Measurements from ENCODE around the gene PNKD.
A peak's percentile ranks its signal among the peaks of the same experiment; 100 is the strongest.

PNKD gene

DNA sequence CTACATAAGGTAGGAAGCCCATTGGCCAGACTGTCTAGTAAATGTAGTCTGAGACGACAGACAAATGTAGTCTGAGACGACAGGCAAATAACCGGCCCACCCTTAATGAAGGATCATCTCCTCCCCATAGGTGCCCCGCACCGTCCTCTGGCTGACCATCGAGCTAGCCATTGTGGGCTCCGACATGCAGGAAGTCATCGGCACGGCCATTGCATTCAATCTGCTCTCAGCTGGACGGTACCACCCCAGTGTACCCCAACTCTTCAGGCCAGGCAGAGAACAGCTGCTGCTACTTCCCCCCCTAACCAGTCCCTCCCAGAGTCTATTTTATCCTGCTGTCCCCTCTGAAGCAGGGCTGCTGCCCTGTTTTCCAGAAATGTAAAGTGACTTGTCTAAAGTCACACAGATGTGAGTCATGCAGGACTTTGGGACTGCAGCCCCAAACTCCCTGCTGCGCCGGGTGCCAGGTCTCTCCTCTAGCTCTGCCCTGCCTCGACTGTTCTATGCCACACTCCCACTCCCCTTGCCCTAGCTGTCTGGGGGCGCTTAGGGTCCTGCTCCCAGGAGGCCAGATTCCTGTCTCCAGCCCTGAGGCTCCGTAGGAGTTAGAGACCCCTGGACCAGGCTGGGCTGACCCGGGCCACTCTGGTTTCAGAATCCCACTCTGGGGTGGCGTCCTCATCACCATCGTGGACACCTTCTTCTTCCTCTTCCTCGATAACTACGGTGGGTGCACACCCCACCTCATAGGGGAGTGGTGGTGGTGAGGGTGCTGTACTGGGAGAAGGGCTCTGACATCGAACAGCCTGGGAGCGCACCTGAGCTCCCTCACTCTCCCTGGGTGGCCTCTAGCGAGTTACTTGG, 116.4 kb downstream of the PNKD start:
- Histone ChIP-seq H3K27me3 (ENCODE audit: control insufficient read depth in 2 of 2, insufficient read depth in 2 of 2, low read length in 2 of 2) (peaks cover 0 to 2% of the 10 kb centered on the region in 2 donors), H3K27ac (ENCODE audit: low read depth in 2 of 2, low read length in 2 of 2) (peak overlapping the region; percentile 78 to 84), H3K9ac (ENCODE audit: low read depth in 1 of 2, low read length in 2 of 2) (peak overlapping the region in 1 of 2 donors; percentile 71), H3K4me3 (ENCODE audit: low read length in 2 of 2) (peak overlapping the region; percentile 74 to 80), H3K36me3 (ENCODE audit: control insufficient read depth in 2 of 2, insufficient read depth in 2 of 2, low read length in 2 of 2) (no peaks in the 10 kb centered on the region), H3K4me1 (ENCODE audit: control insufficient read depth in 2 of 2, insufficient read depth in 2 of 2, low read length in 2 of 2) (peaks cover 4 to 7% of the 10 kb centered on the region in 2 donors), H3K9me3 (ENCODE audit: control insufficient read depth in 2 of 2, low read length in 2 of 2) (no peaks in the 10 kb centered on the region)

DNA sequence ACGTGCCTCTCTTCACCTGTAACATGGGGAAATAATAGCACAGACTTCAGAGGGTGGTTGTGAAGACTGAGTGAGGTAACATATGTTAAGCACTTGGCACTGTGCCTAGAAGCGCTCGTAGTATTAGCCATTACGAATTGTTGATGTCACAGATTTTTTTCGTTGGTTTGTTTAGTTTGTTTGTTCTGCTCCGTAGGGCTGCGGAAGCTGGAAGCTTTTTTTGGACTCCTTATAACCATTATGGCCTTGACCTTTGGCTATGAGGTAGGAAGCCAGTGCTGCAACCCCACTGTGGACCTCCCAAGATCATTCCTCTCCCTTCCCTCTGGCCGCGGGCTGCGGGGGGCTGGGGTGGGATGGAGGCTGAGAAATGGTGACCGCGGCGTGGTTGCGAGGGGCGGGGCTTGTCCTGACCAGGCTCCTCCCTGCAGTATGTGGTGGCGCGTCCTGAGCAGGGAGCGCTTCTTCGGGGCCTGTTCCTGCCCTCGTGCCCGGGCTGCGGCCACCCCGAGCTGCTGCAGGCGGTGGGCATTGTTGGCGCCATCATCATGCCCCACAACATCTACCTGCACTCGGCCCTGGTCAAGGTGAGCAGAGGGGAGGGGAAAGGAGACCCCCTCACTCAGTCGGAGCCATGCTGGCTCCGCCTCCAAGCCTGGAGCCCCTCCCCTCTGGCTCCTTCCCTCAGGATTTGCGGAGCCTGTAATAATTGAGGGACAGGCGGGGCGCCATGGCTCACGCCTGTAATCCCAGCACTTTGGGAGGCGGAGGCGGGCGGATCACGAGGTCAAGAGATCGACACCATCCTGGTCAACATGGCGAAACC, 117.3 kb downstream of the PNKD start:
- Histone ChIP-seq H3K4me1 (ENCODE audit: control insufficient read depth in 2 of 2, insufficient read depth in 2 of 2, low read length in 2 of 2) (peaks cover 4 to 7% of the 10 kb centered on the region in 2 donors), H3K27me3 (ENCODE audit: control insufficient read depth in 2 of 2, insufficient read depth in 2 of 2, low read length in 2 of 2) (no peaks in the 10 kb centered on the region), H3K9ac (ENCODE audit: low read depth in 1 of 2, low read length in 2 of 2) (peak overlapping the region; percentile 60 to 71), H3K4me3 (ENCODE audit: low read length in 2 of 2) (peak overlapping the region; percentile 74 to 80), H3K36me3 (ENCODE audit: control insufficient read depth in 2 of 2, insufficient read depth in 2 of 2, low read length in 2 of 2) (no peaks in the 10 kb centered on the region), H3K27ac (ENCODE audit: low read depth in 2 of 2, low read length in 2 of 2) (peak overlapping the region; percentile 78 to 84), H3K9me3 (ENCODE audit: control insufficient read depth in 2 of 2, low read length in 2 of 2) (no peaks in the 10 kb centered on the region)

- H3K9me3 ChIP-seq (ENCODE audit: control insufficient read depth in 2 of 2, low read length in 2 of 2): no peaks in the 10 kb centered on the region
- H3K36me3 ChIP-seq (ENCODE audit: control insufficient read depth in 2 of 2, insufficient read depth in 2 of 2, low read length in 2 of 2): no peaks in the 10 kb centered on the region
- H3K4me3 ChIP-seq (ENCODE audit: low read length in 2 of 2): no peak overlapping the region
- no peaks in the 10 kb centered on the region for H3K27me3 ChIP-seq (ENCODE audit: control insufficient read depth in 2 of 2, insufficient read depth in 2 of 2, low read length in 2 of 2)
- H3K27ac ChIP-seq (ENCODE audit: low read depth in 2 of 2, low read length in 2 of 2): no peak overlapping the region
- H3K4me1 ChIP-seq (ENCODE audit: control insufficient read depth in 2 of 2, insufficient read depth in 2 of 2, low read length in 2 of 2): peaks cover 10 to 14% of the 10 kb centered on the region in 2 donors
- no peak overlapping the region for H3K9ac ChIP-seq (ENCODE audit: low read depth in 1 of 2, low read length in 2 of 2)
Measured at GRCh38 chr2:218389333-218390150, 119.2 kb downstream of the PNKD start.

DNA sequence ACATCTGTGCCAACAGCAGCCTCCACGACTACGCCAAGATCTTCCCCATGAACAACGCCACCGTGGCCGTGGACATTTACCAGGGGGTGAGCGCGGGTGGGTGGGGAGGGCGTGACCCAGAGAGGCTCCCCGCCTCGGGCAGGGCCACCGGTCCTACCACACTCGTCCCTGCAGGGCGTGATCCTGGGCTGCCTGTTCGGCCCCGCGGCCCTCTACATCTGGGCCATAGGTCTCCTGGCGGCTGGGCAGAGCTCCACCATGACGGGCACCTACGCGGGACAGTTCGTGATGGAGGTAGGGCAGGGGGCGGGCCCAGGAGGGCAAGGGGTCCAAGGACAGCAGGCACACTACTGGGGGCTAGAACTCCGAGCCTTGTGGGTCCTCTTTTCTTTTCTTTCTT, 120.9 kb downstream of the PNKD start:
- no peaks in the 10 kb centered on the region for H3K9me3 ChIP-seq (ENCODE audit: control insufficient read depth in 2 of 2, low read length in 2 of 2)
- no peak overlapping the region for H3K27ac ChIP-seq (ENCODE audit: low read depth in 2 of 2, low read length in 2 of 2)
- H3K4me3 ChIP-seq (ENCODE audit: low read length in 2 of 2): no peak overlapping the region
- H3K36me3 ChIP-seq (ENCODE audit: control insufficient read depth in 2 of 2, insufficient read depth in 2 of 2, low read length in 2 of 2): no peaks in the 10 kb centered on the region
- H3K4me1 ChIP-seq (ENCODE audit: control insufficient read depth in 2 of 2, insufficient read depth in 2 of 2, low read length in 2 of 2): peaks cover 19 to 25% of the 10 kb centered on the region in 2 donors
- no peaks in the 10 kb centered on the region for H3K27me3 ChIP-seq (ENCODE audit: control insufficient read depth in 2 of 2, insufficient read depth in 2 of 2, low read length in 2 of 2)
- H3K9ac ChIP-seq (ENCODE audit: low read depth in 1 of 2, low read length in 2 of 2): no peak overlapping the region

- Histone ChIP-seq H3K4me1 (ENCODE audit: control insufficient read depth in 2 of 2, insufficient read depth in 2 of 2, low read length in 2 of 2) (peaks cover 28 to 33% of the 10 kb centered on the region in 2 donors), H3K36me3 (ENCODE audit: control insufficient read depth in 2 of 2, insufficient read depth in 2 of 2, low read length in 2 of 2) (no peaks in the 10 kb centered on the region), H3K9me3 (ENCODE audit: control insufficient read depth in 2 of 2, low read length in 2 of 2) (no peaks in the 10 kb centered on the region), H3K9ac (ENCODE audit: low read depth in 1 of 2, low read length in 2 of 2) (no peak overlapping the region), H3K27me3 (ENCODE audit: control insufficient read depth in 2 of 2, insufficient read depth in 2 of 2, low read length in 2 of 2) (no peaks in the 10 kb centered on the region), H3K4me3 (ENCODE audit: low read length in 2 of 2) (no peak overlapping the region), H3K27ac (ENCODE audit: low read depth in 2 of 2, low read length in 2 of 2) (no peak overlapping the region)
Measured at GRCh38 chr2:218392459-218392858, 122.1 kb downstream of the PNKD start.

DNA sequence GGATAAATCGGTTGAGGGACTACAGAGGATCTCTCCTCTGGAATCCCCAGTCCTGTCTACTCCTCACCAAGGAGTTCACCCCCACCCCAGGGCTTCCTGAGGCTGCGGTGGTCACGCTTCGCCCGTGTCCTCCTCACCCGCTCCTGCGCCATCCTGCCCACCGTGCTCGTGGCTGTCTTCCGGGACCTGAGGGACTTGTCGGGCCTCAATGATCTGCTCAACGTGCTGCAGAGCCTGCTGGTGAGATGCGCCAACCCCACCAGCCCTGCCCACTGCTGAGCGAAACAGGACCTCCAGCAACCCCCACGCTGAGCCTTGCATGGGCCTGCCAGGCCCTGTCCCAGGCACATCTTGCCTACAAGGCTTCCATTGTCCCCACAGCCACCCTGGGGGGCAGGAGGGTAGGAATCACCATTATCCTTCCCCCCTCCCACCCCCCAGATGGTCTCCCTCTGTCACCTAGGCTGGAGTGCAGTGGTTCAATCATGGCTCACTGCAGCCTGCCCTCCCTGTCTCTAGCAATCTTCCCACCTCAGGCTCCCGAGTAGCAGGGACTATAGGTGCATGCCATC, 122.7 kb downstream of the PNKD start:
- no peak overlapping the region for H3K4me3 ChIP-seq (ENCODE audit: low read length in 2 of 2)
- H3K27me3 ChIP-seq (ENCODE audit: control insufficient read depth in 2 of 2, insufficient read depth in 2 of 2, low read length in 2 of 2): no peaks in the 10 kb centered on the region
- H3K27ac ChIP-seq (ENCODE audit: low read depth in 2 of 2, low read length in 2 of 2): no peak overlapping the region
- H3K36me3 ChIP-seq (ENCODE audit: control insufficient read depth in 2 of 2, insufficient read depth in 2 of 2, low read length in 2 of 2): no peaks in the 10 kb centered on the region
- H3K4me1 ChIP-seq (ENCODE audit: control insufficient read depth in 2 of 2, insufficient read depth in 2 of 2, low read length in 2 of 2): peaks cover 30 to 34% of the 10 kb centered on the region in 2 donors
- H3K9me3 ChIP-seq (ENCODE audit: control insufficient read depth in 2 of 2, low read length in 2 of 2): no peaks in the 10 kb centered on the region
- no peak overlapping the region for H3K9ac ChIP-seq (ENCODE audit: low read depth in 1 of 2, low read length in 2 of 2)

- Histone ChIP-seq H3K27ac (ENCODE audit: low read depth in 2 of 2, low read length in 2 of 2) (no peak overlapping the region), H3K36me3 (ENCODE audit: control insufficient read depth in 2 of 2, insufficient read depth in 2 of 2, low read length in 2 of 2) (no peaks in the 10 kb centered on the region), H3K27me3 (ENCODE audit: control insufficient read depth in 2 of 2, insufficient read depth in 2 of 2, low read length in 2 of 2) (no peaks in the 10 kb centered on the region), H3K4me3 (ENCODE audit: low read length in 2 of 2) (no peak overlapping the region), H3K9ac (ENCODE audit: low read depth in 1 of 2, low read length in 2 of 2) (no peak overlapping the region), H3K4me1 (ENCODE audit: control insufficient read depth in 2 of 2, insufficient read depth in 2 of 2, low read length in 2 of 2) (peaks cover 35 to 38% of the 10 kb centered on the region in 2 donors), H3K9me3 (ENCODE audit: control insufficient read depth in 2 of 2, low read length in 2 of 2) (no peaks in the 10 kb centered on the region)
Measured at GRCh38 chr2:218393750-218394290, 123.5 kb downstream of the PNKD start.

GRCh38 chr2:218394298-218395089, 124.2 kb downstream of the PNKD start:
- Histone ChIP-seq H3K4me1 (ENCODE audit: control insufficient read depth in 2 of 2, insufficient read depth in 2 of 2, low read length in 2 of 2) (peaks cover 38 to 41% of the 10 kb centered on the region in 2 donors), H3K9me3 (ENCODE audit: control insufficient read depth in 2 of 2, low read length in 2 of 2) (no peaks in the 10 kb centered on the region), H3K27ac (ENCODE audit: low read depth in 2 of 2, low read length in 2 of 2) (no peak overlapping the region)

GRCh38 chr2:218395090-218395444, 124.7 kb downstream of the PNKD start:
- no peak overlapping the region for H3K4me3 ChIP-seq (ENCODE audit: low read length in 2 of 2)
- H3K27me3 ChIP-seq (ENCODE audit: control insufficient read depth in 2 of 2, insufficient read depth in 2 of 2, low read length in 2 of 2): no peaks in the 10 kb centered on the region
- H3K27ac ChIP-seq (ENCODE audit: low read depth in 2 of 2, low read length in 2 of 2): no peak overlapping the region
- no peak overlapping the region for H3K9ac ChIP-seq (ENCODE audit: low read depth in 1 of 2, low read length in 2 of 2)
- H3K4me1 ChIP-seq (ENCODE audit: control insufficient read depth in 2 of 2, insufficient read depth in 2 of 2, low read length in 2 of 2): peaks cover 38 to 41% of the 10 kb centered on the region in 2 donors
- no peaks in the 10 kb centered on the region for H3K36me3 ChIP-seq (ENCODE audit: control insufficient read depth in 2 of 2, insufficient read depth in 2 of 2, low read length in 2 of 2)
- H3K9me3 ChIP-seq (ENCODE audit: control insufficient read depth in 2 of 2, low read length in 2 of 2): no peaks in the 10 kb centered on the region

More at GRCh38 chr2:218394298-218395089, 124.2 kb downstream of the PNKD start:
- Histone ChIP-seq H3K27me3 (ENCODE audit: control insufficient read depth in 2 of 2, insufficient read depth in 2 of 2, low read length in 2 of 2) (no peaks in the 10 kb centered on the region), H3K4me3 (ENCODE audit: low read length in 2 of 2) (no peak overlapping the region), H3K9ac (ENCODE audit: low read depth in 1 of 2, low read length in 2 of 2) (no peak overlapping the region), H3K36me3 (ENCODE audit: control insufficient read depth in 2 of 2, insufficient read depth in 2 of 2, low read length in 2 of 2) (no peaks in the 10 kb centered on the region)

Data from mucosa of rectum (tissue), 2 donors.